ENCODE measurements around the gene FEM1B.
"Not testable (repeated sequence)": the region's sequence is repeated elsewhere in the genome, so short reads cannot be mapped to it uniquely, and the experiment has no call there.

FEM1B gene

DNA sequence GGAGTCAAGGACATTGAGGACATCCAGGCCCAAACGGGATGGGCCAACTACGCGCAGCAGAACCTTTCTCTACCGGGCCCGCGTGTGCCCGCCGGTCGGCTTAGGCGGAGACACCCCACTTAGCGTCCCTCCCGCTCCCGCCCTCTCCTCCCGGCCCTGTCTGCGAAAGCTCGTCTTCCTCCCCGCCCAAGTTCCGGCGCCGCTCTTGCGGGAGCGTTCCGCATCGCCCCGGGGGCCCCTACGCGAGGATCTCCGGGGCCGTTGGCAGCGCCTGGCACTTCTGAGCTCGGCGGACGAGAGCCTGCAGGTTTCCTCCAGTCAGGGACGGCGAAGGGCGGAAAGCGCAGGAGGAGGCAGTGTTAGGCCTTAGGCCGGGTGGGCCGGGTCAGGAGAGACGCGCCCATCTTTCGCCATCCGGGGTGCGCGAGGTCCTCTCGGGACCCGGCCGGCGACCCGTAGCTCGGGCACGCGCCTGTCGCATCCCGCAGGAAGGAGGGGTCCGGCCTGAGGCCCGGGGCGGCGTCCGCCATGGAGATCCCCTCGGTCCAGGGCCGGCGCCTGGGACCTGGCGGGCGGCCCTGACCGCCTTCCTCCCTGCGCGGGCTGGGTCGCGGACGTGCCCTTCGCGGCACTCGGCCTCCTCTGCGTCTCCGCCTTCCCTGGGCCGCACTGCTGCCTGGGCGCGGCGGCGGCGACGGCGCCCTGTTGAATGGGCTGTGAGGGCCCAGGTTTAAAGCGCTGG, at the start of gene FEM1B:
TSS of gene FEM1B (plus strand) at position 143 of the 742 bp plus-strand sequence. CDS start 673 bp downstream, outside the sequence.
- peak; percentile 78 for DNase-seq (ENCODE audit: low read depth)

DNA sequence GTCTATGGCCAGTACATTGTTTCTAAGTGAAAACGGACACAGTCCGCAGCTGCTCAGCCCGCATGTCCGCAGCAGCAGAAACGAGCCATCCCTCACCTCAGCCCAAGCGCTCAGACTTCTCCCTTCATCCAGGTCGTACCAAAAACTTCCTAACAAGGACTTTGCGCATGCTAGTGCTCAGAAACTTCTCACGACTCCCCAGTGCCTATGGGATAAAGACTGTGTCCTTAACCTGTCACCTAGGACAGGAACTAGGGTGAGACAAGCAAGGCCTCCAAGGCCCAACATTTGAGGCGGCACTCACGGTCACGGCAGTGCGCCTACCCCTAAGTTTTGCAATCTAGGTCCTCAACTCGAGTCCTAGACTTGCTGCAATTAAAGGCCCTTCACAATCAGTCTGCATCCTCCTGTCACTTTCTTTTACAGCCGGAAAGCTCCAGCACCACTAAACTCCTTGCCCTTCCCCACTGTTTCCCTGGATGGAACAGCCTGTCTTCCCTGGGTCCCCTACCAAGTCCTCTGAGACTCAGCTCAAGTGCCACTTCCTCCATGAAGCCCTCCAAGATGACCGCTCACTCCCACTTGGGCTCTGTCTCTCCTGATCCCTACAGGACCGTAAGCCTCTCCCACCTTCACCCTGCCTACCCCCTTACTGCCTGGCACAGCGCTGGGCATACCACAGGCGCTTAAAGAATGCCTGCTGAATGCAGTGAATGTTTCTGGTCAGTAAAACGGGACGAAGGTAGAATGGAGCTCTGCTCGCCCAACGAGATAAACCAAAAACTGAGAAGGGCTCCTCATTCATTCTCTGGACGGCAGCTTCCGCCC, 49.2 kb upstream of the FEM1B start:
- DNase-seq (ENCODE audit: low read depth): no peak

DNA sequence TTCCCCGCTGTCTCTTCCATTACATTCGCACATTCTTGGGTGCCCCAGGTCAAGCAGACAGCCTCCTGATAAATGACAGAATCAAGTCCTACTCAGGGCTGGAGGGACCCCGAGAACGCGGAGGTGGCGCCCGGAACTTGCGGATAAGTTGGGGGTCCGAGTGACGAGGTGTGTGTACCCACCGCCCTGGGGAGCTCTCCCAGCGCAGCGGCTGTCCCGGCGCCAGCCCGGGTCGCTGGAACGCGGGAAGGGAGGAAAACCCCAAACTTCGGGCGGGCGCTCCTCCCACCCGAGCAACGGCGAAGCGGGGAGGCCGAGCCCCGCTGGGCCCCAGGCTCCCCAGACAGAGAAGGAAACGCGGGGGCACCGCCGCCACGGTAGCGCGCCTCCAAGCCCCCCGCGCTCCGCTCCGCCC, 48.6 kb upstream of the FEM1B start:
- no peak for DNase-seq (ENCODE audit: low read depth)

DNA sequence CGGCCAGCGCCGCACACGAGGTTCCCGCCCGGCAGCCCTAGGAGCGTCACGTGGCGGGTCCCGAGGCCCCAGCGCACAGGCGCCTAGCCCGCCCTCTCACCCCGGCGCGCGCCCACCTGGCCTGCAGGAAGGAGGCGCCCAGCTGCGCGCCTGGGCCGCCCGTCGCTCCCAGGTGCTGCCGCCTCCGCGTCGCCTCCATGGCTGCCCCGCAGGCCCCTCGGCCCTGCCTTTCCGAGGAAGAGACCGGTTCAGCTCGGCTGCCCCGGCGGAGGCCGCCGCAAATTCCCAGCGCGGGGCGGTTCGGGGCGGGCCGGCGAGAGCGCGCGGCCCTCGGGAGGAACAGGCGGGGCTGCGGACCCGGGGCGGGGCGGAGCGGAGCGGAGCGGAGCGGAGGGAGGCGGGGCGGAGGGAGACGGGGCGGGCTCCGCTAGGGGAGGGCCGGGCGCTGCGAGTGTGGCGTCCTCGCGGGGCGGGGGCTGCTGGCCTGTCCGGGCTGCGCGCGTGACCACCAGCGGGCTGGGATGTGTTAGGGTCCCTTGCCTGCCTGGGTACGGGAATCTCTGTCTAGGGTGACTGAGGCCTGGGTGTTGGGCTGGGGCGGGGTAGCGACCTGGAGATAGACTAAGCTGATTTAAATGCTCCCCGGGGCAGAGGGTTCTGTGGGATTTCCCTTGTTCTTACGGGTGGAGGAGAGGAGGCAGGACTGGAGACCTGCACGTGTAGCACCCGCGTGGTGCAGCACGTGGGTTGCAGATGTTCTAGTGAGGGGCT, 48.0 kb upstream of the FEM1B start, which contains the start of gene CLN6:
TSS of gene CLN6 (minus strand) at position 343 of the 771 bp plus-strand sequence. CDS start at position 199, 144 bp downstream.
- peak; percentile 86 for DNase-seq (ENCODE audit: low read depth)

DNA sequence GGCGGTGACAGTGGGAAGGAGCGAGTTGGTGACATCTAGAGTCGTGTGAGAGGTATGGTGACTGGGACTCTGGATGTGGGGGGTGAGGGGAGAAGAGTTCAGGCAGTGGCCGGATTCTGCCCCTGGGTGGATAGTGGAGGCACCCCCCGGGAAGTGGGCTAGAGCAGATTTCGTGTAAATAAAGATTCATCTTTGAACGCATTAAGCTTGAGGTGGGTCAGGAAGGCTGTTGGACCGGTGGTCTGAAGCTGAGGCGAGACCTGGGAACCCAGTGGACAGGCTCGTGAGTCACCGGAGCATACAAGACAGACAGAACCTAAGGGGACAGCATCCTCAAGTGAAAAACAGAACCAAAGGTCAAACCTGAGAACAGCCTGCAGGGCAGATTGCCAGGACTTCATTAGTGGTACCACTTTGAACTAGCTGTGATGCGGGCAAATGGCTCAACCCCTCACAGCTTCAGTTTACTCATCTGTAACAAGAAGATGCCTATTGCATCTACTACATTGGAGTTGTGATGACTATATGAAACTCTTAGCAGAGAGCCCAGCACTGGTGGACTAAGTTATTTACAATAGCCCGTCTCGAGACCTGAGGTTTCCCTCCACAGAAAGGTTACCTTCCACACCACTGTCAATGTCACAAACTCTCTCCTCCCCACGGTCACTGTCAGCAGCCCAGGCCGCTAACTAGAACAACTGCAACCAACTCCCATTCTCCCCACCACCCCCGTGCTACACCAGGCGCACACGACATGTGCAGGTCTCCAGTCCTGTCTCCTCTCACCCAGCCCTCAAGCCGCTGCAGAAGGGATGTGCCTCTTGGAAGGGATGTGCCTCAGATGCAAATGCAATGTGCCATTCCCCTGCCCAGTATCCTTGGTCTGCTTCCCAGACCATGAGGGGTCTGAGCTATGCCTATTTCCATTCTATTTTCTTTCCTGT, 47.1 kb upstream of the FEM1B start:
- DNase-seq (ENCODE audit: low read depth): no peak

DNA sequence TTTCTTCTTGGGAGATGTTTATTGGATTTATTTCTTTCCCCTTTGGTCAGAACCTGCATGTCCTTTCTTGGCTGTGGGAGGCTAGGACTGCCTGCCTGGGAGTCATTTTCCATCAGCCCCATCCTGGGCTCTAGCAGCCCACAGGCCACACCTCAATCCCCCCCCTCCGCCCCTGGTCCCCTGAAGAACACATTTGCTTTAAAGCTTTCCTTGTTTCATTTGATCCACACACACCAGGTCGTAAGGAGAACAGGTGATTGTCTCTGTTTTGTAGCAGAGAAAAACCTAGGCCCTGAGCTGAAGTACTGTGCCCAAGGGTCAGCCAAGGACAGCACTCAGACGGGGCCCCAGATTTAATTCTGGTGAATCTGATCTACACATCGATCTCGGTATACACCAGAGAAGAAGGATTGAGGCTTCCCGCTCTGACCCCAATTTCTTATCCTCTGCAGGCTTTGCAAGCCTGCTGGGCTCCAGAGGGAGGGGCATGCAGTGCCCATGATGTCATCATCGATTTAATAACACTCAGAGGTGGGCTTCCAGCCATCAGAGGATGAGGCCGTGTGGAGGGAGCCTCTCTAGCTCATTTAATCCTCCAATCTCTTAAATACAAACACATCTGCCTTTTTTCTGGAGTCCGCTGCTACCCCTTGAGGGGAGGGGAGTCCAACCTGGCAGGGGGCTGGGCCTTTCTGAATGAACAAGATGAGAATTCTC, 46.3 kb upstream of the FEM1B start:
- DNase-seq (ENCODE audit: low read depth): no peak

DNA sequence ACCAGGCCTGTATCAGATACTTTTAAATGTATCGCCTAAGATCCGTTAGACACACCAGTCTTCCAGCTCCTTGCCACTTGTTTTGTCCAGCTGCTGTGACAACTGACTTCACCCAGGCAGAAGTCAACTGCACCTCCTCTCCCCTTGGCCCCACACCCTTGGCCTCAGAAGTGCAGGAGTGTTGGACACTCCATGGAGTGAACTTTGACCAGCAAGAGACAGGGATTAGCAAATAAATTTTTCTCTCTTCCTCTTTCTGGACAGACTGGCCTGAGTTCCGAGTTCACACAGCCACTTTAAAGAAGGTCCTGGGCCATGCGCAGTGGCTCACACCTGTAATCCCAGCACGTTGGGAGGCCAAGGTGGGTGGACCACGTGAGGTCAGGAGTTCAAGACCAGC, 45.1 kb upstream of the FEM1B start:
- DNase-seq (ENCODE audit: low read depth): no peak

DNA sequence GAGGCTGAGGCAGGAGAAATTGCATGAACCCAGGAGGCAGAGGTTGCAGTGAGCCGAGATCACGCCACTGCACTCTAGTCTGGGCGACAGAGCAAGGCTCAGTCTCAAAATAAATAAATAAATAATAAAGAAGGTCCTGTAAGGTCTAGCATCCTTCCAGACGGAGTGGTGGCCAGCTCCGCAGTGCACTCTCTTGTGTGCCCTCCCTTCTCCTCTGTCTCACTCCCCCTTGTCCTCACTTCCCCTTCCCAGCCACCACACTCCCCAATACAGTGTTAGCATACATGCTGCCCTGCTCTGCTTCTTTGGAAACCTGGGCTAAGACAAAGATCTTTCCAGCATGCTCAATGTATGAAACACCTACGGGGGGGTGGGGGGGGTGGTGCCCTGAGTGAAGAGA, 44.6 kb upstream of the FEM1B start:
- no peak for DNase-seq (ENCODE audit: low read depth)

DNA sequence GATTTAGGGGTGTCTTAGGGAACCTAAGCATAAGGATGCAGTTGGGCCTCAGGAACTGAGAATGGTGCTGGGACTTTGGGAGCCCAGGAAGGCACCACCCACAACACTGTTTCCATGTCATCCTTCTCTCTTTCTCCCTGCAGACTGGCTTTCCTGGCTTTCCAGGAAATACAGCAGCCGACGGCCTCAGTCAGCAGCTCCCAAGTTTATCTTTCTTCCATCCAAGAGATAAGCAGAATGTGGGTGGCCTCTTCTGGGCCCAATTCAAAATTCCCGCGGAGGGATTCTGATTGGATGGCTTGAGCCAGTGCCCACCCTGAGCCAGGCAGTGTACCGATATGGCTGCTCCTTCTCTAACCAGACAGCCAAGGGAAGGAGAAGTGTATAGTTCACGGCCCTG, 43.5 kb upstream of the FEM1B start:
- no peak for DNase-seq (ENCODE audit: low read depth)

DNA sequence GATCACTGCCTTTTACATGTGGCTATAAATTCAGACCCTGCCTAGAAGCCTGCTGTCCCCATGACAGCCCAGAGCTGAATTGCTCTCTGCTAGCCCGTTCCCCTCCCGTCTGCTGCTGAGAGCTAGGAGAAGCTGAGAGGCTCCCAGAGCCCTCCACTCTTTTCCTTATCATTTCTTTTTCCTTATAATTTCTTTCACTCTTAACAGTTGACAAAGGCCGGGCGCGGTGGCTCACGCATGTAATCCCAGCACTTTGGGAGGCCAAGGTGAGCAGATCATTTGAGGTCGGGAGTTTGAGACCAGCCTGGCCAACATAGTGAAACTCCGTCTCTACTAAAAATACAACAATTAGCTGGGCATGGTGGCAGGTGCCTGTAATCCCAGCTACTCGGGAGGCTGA, 43.0 kb upstream of the FEM1B start:
- not testable (repeated sequence) for DNase-seq (ENCODE audit: low read depth)

DNA sequence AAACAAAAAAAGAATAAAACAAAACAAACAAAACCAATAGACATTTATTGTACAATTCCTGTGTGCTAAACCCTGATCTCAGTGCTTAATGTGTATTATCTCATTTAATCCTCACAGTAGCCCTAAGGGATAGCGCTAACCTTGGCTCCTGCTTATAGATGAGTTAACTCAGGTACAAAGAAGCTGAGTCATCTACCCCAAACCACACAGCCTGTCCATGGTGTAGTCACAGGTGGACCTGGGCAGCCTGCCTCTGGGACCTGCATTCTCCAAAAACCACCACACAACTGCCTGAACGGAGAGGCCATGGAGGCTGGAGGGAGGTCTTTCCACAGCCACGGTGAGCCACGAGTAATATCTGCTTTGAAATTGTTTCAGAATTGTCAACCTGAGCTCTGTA, 42.5 kb upstream of the FEM1B start:
- no peak for DNase-seq (ENCODE audit: low read depth)

DNA sequence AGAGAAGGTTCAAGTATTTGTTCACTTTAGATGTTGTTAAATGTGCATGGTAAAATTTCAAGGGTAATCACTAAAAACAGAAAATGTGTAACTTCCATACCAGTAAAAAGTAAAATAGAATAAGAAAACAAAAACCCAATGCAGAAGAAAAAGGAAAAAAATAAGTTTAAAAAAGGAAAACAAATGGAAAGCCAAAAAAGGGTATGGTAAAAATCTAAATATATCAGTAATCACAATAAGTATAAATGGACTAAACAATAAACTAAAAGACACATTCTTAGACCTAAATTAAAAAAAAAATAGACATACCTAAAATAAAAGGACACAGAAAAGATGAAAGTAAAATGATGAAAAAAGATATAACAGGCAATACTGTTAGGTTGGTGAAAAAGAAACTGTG, 38.5 kb upstream of the FEM1B start:
- DNase-seq (ENCODE audit: low read depth): no peak

DNA sequence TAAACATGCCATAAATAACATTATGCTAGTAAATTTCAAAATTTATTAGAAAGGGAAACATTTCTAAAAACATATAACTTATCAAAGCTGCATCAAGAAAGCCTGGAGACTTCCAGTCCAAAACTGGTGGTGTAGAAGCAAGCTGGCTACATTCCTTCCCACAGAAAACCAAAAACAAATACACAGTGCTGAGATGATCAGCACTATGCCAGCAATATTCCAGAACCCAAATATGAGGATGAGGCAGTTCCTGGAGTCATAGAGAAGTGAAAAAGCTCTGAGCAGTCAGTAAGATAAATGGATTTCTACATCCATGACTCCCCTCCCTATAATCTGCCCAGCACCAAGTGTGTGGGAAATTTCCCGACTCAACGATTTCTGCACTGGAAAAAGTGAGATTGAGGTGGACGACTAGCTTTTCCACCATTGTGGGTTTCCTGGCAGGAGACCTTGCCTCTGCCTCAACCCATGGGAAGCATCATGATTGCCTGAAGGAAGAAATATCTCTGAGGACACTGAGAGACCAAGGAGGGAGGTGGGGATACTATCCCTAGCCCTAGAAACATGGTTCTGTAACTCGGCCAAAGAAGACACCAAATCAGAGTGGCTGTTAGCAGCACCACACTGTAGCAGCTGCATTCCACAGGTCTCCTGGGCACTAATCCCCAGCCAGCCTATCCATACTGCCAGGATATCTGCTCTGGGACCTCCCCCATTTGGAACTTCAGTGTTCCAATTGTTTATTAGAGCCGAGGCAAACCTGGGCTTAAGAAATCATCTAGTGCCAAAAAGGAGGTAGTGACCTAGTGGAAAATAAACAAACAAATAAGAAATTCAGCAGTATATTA, 36.2 kb upstream of the FEM1B start:
- DNase-seq (ENCODE audit: low read depth): no peak

DNA sequence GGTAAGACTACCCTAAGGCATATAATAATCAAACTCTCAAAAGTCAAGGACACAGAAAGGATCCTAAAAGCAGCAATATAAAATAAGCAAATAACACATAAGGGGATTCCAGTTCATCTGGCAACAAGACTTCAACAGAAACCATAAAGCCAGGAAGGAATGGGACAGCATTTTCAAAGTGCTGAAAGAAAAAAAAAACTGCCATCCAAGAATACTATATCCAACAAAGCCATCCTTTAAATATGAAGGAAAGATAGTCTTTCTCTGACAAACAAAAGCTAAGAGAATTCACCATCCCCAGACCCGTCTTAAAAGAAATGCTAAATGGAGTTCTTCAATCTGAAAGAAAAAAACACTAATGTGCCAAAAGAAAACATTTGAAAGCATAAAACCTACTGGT, 33.3 kb upstream of the FEM1B start:
- no peak for DNase-seq (ENCODE audit: low read depth)

DNA sequence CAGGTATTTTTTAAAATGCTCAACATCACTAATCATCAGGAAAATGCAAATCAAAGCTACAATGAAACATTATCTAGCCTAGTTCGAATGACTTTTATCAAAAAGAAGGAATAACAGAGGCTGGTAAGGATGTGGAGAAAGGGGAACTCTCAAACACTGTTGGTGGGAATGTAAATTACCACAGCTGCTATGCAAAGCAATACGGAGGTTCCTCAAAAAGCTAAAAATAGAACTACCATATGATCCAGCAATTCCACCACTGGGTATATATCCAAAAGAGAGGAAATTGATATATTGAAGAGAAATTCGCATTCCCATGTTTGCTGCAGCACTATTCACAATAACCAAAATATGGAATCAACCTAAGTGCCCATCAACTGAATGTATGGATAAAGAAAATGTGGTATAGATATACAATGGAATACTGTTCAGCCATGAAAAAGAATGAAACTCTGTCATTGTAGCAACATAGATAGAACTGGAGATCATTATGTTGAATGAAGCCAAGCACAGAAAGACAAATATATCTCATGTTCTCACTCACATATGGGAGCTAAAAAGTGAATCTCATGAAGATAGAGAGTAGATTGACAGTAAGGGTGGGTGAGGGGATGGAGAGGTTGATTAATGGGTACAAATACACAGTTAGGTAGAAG, 28.4 kb upstream of the FEM1B start:
- no peak for DNase-seq (ENCODE audit: low read depth)

DNA sequence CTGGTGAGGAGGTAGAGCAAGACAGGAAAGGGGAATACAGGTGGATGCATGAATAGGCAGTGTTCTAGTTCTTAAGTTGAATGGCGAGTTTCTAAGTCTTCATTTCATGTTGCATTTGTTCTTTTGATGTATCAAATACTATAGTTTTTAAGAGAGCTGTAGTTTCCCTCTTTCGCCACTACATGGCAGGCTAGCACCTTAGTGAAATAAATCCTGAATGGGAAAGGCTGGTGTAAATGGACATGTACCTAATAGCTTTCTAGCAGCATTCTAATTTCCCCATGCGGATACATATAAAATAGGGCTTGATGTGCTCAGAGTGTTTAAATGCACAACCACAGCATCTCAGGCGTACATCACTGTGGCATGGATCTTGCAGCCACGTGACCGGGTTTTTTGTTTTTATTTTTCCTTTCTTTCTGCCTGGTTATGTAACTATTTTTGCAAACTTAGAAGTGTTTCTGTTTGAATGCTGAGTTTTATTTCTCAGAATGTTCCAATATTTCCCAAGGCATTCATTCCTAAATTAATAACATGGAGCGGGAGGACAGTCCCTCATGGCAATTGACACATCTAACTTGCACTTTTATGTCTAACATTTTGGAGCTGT, 24.5 kb upstream of the FEM1B start:
- no peak for DNase-seq (ENCODE audit: low read depth)

DNA sequence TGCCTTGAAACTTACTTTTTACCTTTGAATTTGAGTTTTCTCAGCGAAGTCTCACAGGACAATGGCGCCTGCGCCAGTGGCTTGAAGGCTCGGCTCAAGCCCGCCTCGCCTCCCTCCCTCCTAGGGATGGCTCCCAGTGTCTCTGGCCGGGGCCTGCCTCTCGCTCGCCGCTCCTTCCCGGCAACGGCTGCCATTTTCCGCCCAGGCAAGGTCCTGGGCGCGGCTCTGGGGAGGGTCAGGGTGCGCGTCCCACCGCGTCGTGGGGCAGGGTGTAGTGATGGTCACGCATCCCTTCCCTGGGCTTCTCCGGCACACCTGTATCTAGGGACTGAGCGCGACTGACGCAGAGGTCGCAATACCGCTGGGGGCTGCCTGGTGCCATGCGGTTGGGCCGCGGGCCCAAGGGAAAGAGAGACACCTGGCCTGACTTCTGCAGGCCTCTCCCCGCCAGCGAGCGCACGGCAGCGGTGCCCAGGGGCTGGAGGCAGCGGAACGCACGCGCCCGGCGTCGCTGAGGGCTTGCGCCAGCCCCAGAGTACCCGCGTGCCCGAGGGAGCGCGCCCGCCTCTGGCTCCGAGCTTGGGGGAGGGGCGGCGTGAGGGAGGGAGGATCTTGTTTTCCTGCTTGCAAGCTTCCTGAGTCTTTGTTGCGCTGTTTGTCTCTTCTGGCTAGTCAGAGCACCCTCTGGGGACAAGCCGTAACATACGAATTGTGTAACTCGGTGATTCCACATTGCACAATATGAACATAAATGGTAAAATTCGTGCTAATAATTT, 20.7 kb upstream of the FEM1B start:
- peak; percentile 56 for DNase-seq (ENCODE audit: low read depth)

DNA sequence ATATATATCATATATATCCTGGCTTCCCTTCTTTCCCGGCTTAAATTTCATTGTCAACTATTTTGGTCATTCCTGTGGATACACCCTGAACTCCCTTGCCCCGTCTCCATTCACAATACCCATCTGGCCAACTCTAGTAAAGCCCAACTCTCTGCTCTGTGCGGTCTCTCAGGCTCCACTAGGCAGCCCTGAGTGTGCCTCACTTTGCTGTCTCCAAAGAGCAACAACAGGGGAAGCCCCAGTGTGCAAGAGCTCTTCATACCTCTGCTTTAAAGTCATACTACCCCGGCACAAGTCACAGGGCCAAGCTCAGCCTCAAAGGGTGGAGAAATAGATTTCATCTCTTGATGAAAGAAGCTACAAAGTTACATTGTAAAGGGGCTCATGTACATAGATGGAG, 18.9 kb upstream of the FEM1B start:
- DNase-seq (ENCODE audit: low read depth): no peak

Data from stimulated activated CD8-positive, alpha-beta memory T cell treated with anti-CD3 and anti-CD28 coated beads, Interleukin-4, amount 100 ng/mL, for 24 hours (primary cell).